IMR-90 (cell line): ENCODE measurements around the gene PYROXD2. TPM values are rescaled to one million over a fixed set of nuclear protein-coding genes. Genes with fewer than 3 reads are reported as not detected.

Experiments
- ATAC-seq: fragments of 200-7000 bp; cut with Tn5 transposase; 2 replicates; pipeline ENCODE4 v1.9.1; 2020; ENCODE audit warnings: low read depth, mild to moderate bottlenecking, moderate library complexity
- BruUV-seq: library from RNA; stranded (reverse); fragments of 400-500 nt; replicated peaks from 2 replicates; lab custom pipeline; 2021; lab: Mats Ljungman, UMichigan
- CTCF ChIA-PET: fragments of 300-600 bp; formaldehyde crosslinking; extraction: SDS; loops from one replicate; lab custom pipeline; 2021; ENCODE audit warnings: antibody characterized with exemption; lab: Yijun Ruan, JAX
- POLR2A ChIA-PET: fragments of 300-600 bp; sonication (Branson Sonifier 250); formaldehyde crosslinking; loops from one replicate; lab custom pipeline; 2022; ENCODE audit warnings: antibody characterized with exemption; ENCODE audit not compliant: unreplicated experiment; lab: Charles Lee
- DNase-seq: peaks from one replicate; pipeline ENCODE4 v3.0.0; 2013
- H2AFZ ChIP-seq: replicated peaks from 2 replicates; pipeline ENCODE3; 2013; ENCODE audit warnings: low read length, mild to moderate bottlenecking; ENCODE audit not compliant: poor library complexity
- H2AK5ac ChIP-seq: 2 replicates; pipeline ENCODE4 v1.6.1; 2013; ENCODE audit warnings: low read depth, low read length, inconsistent platforms
- H2AK9ac ChIP-seq: replicated peaks from 2 replicates; pipeline ENCODE3; 2013; ENCODE audit warnings: mild to moderate bottlenecking, low read depth, low read length, moderate library complexity; ENCODE audit not compliant: poor library complexity
- H2BK120ac ChIP-seq: 2 replicates; pipeline ENCODE4 v1.6.1; 2013; ENCODE audit warnings: low read depth, low read length, inconsistent platforms
- H2BK15ac ChIP-seq: 3 replicates; pipeline ENCODE4 v1.6.1; 2013; ENCODE audit warnings: low read depth, low read length, inconsistent platforms
- H2BK20ac ChIP-seq: 2 replicates; pipeline ENCODE4 v1.6.1; 2013; ENCODE audit warnings: low read depth, mild to moderate bottlenecking, inconsistent platforms, low read length, moderate library complexity
- H2BK5ac ChIP-seq: 2 replicates; pipeline ENCODE4 v1.6.1; 2013; ENCODE audit warnings: mild to moderate bottlenecking, low read depth, low read length, inconsistent platforms; ENCODE audit not compliant: poor library complexity, severe bottlenecking
- H3K14ac ChIP-seq: replicated peaks from 2 replicates; pipeline ENCODE4 v1.6.1; 2013; ENCODE audit warnings: low read depth, low read length, inconsistent platforms
- H3K18ac ChIP-seq: 2 replicates; pipeline ENCODE4 v1.6.1; 2013; ENCODE audit warnings: low read depth, low read length, control low read depth
- H3K23ac ChIP-seq: 2 replicates; pipeline ENCODE4 v1.6.1; 2013; ENCODE audit warnings: low read depth, low read length, inconsistent platforms
- H3K27ac ChIP-seq: 2 replicates; pipeline ENCODE4 v1.5.1; 2013; ENCODE audit warnings: mild to moderate bottlenecking, control low read depth, low read length; ENCODE audit not compliant: insufficient read depth
- H3K27me3 ChIP-seq: 2 replicates; pipeline ENCODE4 v1.6.1; 2013; ENCODE audit warnings: low read length; ENCODE audit not compliant: control insufficient read depth, insufficient read depth
- H3K36me3 ChIP-seq: 2 replicates; pipeline ENCODE4 v1.6.1; 2013; ENCODE audit warnings: low read length, mixed read lengths; ENCODE audit not compliant: control insufficient read depth, insufficient read depth
- H3K4ac ChIP-seq: 2 replicates; pipeline ENCODE4 v1.6.1; 2013; ENCODE audit warnings: low read depth, low read length, inconsistent platforms
- H3K4me1 ChIP-seq: 2 replicates; pipeline ENCODE4 v1.6.1; 2013; ENCODE audit warnings: low read length, mixed read lengths; ENCODE audit not compliant: control insufficient read depth, insufficient read depth
- H3K4me2 ChIP-seq: 2 replicates; pipeline ENCODE4 v1.6.1; 2013; ENCODE audit warnings: low read depth, mild to moderate bottlenecking, control low read depth, low read length, moderate library complexity
- H3K4me3 ChIP-seq: 2 replicates; pipeline ENCODE4 v1.5.1; 2013; ENCODE audit warnings: low read depth, mild to moderate bottlenecking, control low read depth, low read length, moderate library complexity; ENCODE audit not compliant: insufficient read depth
- H3K56ac ChIP-seq: 2 replicates; pipeline ENCODE4 v1.6.1; 2013; ENCODE audit warnings: low read length, inconsistent platforms; ENCODE audit not compliant: insufficient read depth; ENCODE audit errors: extremely low read depth
- H3K79me1 ChIP-seq, 2 experiments: 2 replicates each; pipeline ENCODE4 v1.6.1; 2013; ENCODE audit warnings: low read length in 2 of 2, inconsistent platforms in 1 of 2, low read depth in 1 of 2
- H3K9ac ChIP-seq: 2 replicates; pipeline ENCODE4 v1.6.1; 2013; ENCODE audit warnings: low read depth, low read length, control low read depth
- H3K9me1 ChIP-seq: 2 replicates; pipeline ENCODE4 v1.6.1; 2013; ENCODE audit warnings: low read length, inconsistent platforms; ENCODE audit not compliant: insufficient read depth
- H3K9me3 ChIP-seq: 2 replicates; pipeline ENCODE4 v1.6.1; 2013; ENCODE audit warnings: low read length; ENCODE audit not compliant: control insufficient read depth, insufficient read depth
- H4K20me1 ChIP-seq: 2 replicates; pipeline ENCODE4 v1.6.1; 2013; ENCODE audit warnings: low read length, inconsistent platforms; ENCODE audit not compliant: insufficient read depth
- H4K5ac ChIP-seq: 2 replicates; pipeline ENCODE4 v1.6.1; 2013; ENCODE audit warnings: mild to moderate bottlenecking, low read depth, low read length, control low read depth
- H4K8ac ChIP-seq, 2 experiments: 2 replicates each; pipeline ENCODE4 v1.6.1; 2013; ENCODE audit warnings: low read depth in 2 of 2, low read length in 2 of 2, control low read depth in 1 of 2, inconsistent platforms in 1 of 2
- H4K91ac ChIP-seq: 2 replicates; pipeline ENCODE4 v1.6.1; 2013; ENCODE audit warnings: low read depth, low read length, inconsistent platforms; ENCODE audit not compliant: insufficient read depth
- CEBPB ChIP-seq: IDR thresholded peaks from 2 replicates; pipeline ENCODE4 v1.6.1; 2012; ENCODE audit warnings: low read depth, low read length, improper control_type of control experiment
- CHD1 ChIP-seq: IDR thresholded peaks from 2 replicates; pipeline ENCODE4 v1.6.1; 2012; ENCODE audit warnings: low read depth, low read length, improper control_type of control experiment
- CTCF ChIP-seq: conservative IDR thresholded peaks from 2 replicates; pipeline ENCODE4 v1.5.1; 2012; ENCODE audit warnings: mild to moderate bottlenecking, low read depth, low read length, improper control_type of control experiment
- ELK1 ChIP-seq: fragments of 150-350 bp; IDR thresholded peaks from 2 replicates; pipeline ENCODE4 v1.6.1; 2016; ENCODE audit warnings: low read depth, mild to moderate bottlenecking, low read length, moderate library complexity, borderline replicate concordance
- MAFK ChIP-seq: IDR thresholded peaks from 2 replicates; pipeline ENCODE4 v1.6.1; 2012; ENCODE audit warnings: low read depth, low read length, improper control_type of control experiment
- MAZ ChIP-seq: IDR thresholded peaks from 2 replicates; pipeline ENCODE4 v1.6.1; 2012; ENCODE audit warnings: low read depth, mild to moderate bottlenecking, low read length, improper control_type of control experiment, moderate library complexity, borderline replicate concordance
- NFE2L2 ChIP-seq: fragments of 150-350 bp; IDR thresholded peaks from 2 replicates; pipeline ENCODE4 v1.6.1; 2016; ENCODE audit warnings: low read depth, mild to moderate bottlenecking, low read length
- POLR2A ChIP-seq: IDR thresholded peaks from 2 replicates; pipeline ENCODE4 v1.6.1; 2012; ENCODE audit warnings: mild to moderate bottlenecking, low read depth, low read length
- RAD21 ChIP-seq: IDR thresholded peaks from 2 replicates; pipeline ENCODE4 v1.6.1; 2012; ENCODE audit warnings: low read length, improper control_type of control experiment
- RCOR1 ChIP-seq: IDR thresholded peaks from 2 replicates; pipeline ENCODE4 v1.6.1; 2012; ENCODE audit warnings: mild to moderate bottlenecking, low read length, improper control_type of control experiment; ENCODE audit not compliant: insufficient replicate concordance
- RFX5 ChIP-seq: IDR thresholded peaks from 2 replicates; pipeline ENCODE4 v1.8.0; 2012; ENCODE audit warnings: low read depth, mild to moderate bottlenecking, low read length, moderate library complexity
- USF2 ChIP-seq: fragments of 150-350 bp; IDR thresholded peaks from 2 replicates; pipeline ENCODE4 v1.6.1; 2017; ENCODE audit warnings: mild to moderate bottlenecking, antibody characterized with exemption, low read length, low read depth
- WGBS, 2 experiments: methylation state at CpG; one replicate each; pipeline versions ENCODE4 v1.1.5 to v1.1.7; 2013; ENCODE audit warnings: missing lambda C conversion rate in 2 of 2; ENCODE audit not compliant: insufficient read length in 1 of 2; ENCODE audit errors: extremely low coverage in 2 of 2; 5-methylcytosine and 5-hydroxymethylcytosine counted together
- dilution Hi-C: fragments of 300-500 bp; cut with HindIII; formaldehyde crosslinking; loops from one replicate; pipeline ENCODE4 v1.14.3; 2018; ENCODE audit warnings: low sequenced_read_pairs; ENCODE audit not compliant: unreplicated experiment
- in situ Hi-C: fragments of 300-500 bp; cut with MboI; formaldehyde crosslinking; loops from 3 replicates; pipeline ENCODE4 v1.14.3; 2019; ENCODE audit warnings: low sequenced_read_pairs, inconsistent platforms, mixed read lengths
- intact Hi-C: fragments of 100-400 bp; cut with micrococcal nuclease; formaldehyde crosslinking; loops from 2 replicates; pipeline ENCODE4 v1.10.0; 2022
- polyA plus RNA-seq, 3 experiments: library from polyadenylated mRNA; depleted of rRNA; stranded (reverse); fragments of >200 nt; gene quantifications; 2 replicates each; pipeline ENCODE4 v1.2.3, GENCODE V29; 2012; ENCODE audit warnings: low replicate concordance in 1 of 3
- total RNA-seq: library from RNA; depleted of rRNA; stranded (reverse); fragments of >200 nt; gene quantifications from 2 replicates; pipeline ENCODE4 v1.2.3, GENCODE V29; 2012

The PYROXD2 gene
- total and polyA plus RNA-seq, 2 of the 4 experiments (the other 2 are of a cell fraction) = 6.5 to 16.3 TPM

- no peak overlapping the region for H2BK5ac ChIP-seq
- 100% methylated on average over 1 of the region's 15 CpGs; no CpG with 5 or more reads in 1 of the 2 experiments for WGBS, 2 experiments
- no peaks in the 10 kb centered on the region for H3K9me1 ChIP-seq
- BruUV-seq = no TSS peak
- H3K23ac ChIP-seq = no peak overlapping the region
- H3K4me2 ChIP-seq = no peak overlapping the region
- no peaks in the 10 kb centered on the region for H3K9me3 ChIP-seq
- no peak overlapping the region for H3K4me3 ChIP-seq
- H4K5ac ChIP-seq = no peak overlapping the region
- POLR2A ChIA-PET = no interaction called here
- H2AFZ ChIP-seq = no peak overlapping the region
- DNase-seq (no peak), ATAC-seq (no peak)
- H3K27me3 ChIP-seq = no peaks in the 10 kb centered on the region
- peak overlapping the region; percentile 8; the same call in 1 of the 2 replicates for H2AK5ac ChIP-seq
- H3K36me3 ChIP-seq = no peaks in the 10 kb centered on the region
- no peak overlapping the region for H2BK120ac ChIP-seq
- H3K79me1 ChIP-seq = no peaks in the 10 kb centered on the region
- H2BK15ac ChIP-seq = no peak overlapping the region
- no peak overlapping the region for H3K9ac ChIP-seq
- no peak overlapping the region for H3K27ac ChIP-seq
- peaks cover 4% of the 10 kb centered on the region for H3K4me1 ChIP-seq
- no peaks in the 10 kb centered on the region for H4K20me1 ChIP-seq
- no peak overlapping the region for H3K18ac ChIP-seq
- H3K14ac ChIP-seq = no peak overlapping the region
- TF ChIP-seq RFX5 = no peak
- TF ChIP-seq CTCF = no peak
- no peak for TF ChIP-seq MAFK
- TF ChIP-seq MAZ = no peak
- no peak for TF ChIP-seq ELK1
- TF ChIP-seq NFE2L2 = no peak
- TF ChIP-seq RCOR1 = no peak
- TF ChIP-seq USF2 = no peak
- no peak for TF ChIP-seq POLR2A
- no peak for TF ChIP-seq CHD1
- TF ChIP-seq CEBPB = no peak
- no peak for TF ChIP-seq RAD21
- no peak overlapping the region for H2AK9ac ChIP-seq
- no peak overlapping the region for H4K91ac ChIP-seq
- CTCF ChIA-PET = interaction anchor here (0.7 kb wide), 1 partner anchor 57 kb away, joined by 3 read pairs; no protein-coding TSS in a partner anchor
- peak overlapping the region; percentile 50; the same call in 1 of the 2 replicates for H2BK20ac ChIP-seq
- 0 out of 2 replicates have a peak overlapping the region, but pooled peaks have one; percentile 3 for H3K4ac ChIP-seq
- in situ Hi-C loops (no loop called here), dilution Hi-C loops (no loop called here), intact Hi-C loops (no loop called here)
- H4K8ac ChIP-seq = no peak overlapping the region
- H3K56ac ChIP-seq = no peak overlapping the region
These were observed 44.1 kb upstream of the PYROXD2 start for GRCh38 chr10:98458809-98459784.
